ENCODE data around the gene AS3MT. TPM values are rescaled to one million over a fixed set of nuclear protein-coding genes. Genes with fewer than 3 reads are reported as not detected.

The AS3MT gene
- total RNA-seq, 3 donors from 2014 or later = 3.7 to 5.6 (median 5.2) TPM

DNA sequence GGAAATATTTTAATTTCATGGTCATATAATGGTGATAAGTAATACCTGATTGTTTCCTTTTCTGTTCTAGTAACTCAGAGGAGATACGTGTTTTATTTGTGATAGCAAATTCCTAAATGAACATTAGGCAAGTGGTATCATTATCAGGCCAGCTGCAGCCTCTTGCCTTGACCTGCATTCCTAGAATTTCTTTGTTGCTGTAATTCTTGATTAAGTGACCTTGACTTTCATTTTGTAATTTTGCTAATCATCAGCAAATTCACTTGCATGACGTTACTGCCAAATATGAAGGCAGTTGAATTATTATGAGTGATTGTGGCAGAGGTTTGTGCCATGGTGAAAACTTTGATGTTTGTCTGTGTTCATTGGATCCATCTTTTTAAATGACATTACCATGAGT, 5.6 kb upstream of the AS3MT start:
- no peaks in the 10 kb centered on the region for H3K9me3 ChIP-seq
- no peak for DNase-seq (ENCODE audit: low spot score in 2 of 2)
- H3K4me1 ChIP-seq = no peaks in the 10 kb centered on the region
- intact Hi-C loops (cut with DNase I; ENCODE audit: low total_unique reads) = no loop called here
- H3K36me3 ChIP-seq = peaks cover 4% of the 10 kb centered on the region
- no peak overlapping the region for H3K4me3 ChIP-seq
- H3K27me3 ChIP-seq = no peaks in the 10 kb centered on the region
- TF ChIP-seq POLR2A (IDR thresholded peaks at IDR 0.05) = no peak
- H3K27ac ChIP-seq = no peak overlapping the region

DNA sequence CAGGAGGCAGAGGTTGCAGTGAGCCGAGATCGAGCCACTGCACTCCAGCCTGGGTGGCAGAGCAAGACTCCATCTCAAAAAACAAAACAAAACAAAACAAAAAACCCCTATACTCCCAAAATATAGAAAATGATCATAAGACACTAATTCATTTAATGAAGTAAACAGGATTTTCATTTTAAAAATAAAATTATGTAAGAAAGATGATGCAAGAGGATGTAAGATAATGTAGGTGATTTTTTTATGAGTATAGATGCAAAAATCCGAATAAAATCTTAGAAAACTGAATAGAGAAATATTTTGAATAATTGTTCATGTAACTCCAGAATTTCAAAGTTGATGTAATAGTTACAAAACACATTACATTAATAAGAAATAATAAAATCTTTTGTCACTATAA, 3.6 kb upstream of the AS3MT start:
- no peak overlapping the region for H3K27ac ChIP-seq
- no peaks in the 10 kb centered on the region for H3K9me3 ChIP-seq
- TF ChIP-seq POLR2AphosphoS5 (IDR thresholded peaks at IDR 0.05) (no peak), POLR2A (IDR thresholded peaks at IDR 0.05) (no peak)
- TF ChIP-seq, protein P1, sequence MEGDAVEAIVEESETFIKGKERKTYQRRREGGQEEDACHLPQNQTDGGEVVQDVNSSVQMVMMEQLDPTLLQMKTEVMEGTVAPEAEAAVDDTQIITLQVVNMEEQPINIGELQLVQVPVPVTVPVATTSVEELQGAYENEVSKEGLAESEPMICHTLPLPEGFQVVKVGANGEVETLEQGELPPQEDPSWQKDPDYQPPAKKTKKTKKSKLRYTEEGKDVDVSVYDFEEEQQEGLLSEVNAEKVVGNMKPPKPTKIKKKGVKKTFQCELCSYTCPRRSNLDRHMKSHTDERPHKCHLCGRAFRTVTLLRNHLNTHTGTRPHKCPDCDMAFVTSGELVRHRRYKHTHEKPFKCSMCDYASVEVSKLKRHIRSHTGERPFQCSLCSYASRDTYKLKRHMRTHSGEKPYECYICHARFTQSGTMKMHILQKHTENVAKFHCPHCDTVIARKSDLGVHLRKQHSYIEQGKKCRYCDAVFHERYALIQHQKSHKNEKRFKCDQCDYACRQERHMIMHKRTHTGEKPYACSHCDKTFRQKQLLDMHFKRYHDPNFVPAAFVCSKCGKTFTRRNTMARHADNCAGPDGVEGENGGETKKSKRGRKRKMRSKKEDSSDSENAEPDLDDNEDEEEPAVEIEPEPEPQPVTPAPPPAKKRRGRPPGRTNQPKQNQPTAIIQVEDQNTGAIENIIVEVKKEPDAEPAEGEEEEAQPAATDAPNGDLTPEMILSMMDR (IDR thresholded peaks at IDR 0.05) = no peak

DNA sequence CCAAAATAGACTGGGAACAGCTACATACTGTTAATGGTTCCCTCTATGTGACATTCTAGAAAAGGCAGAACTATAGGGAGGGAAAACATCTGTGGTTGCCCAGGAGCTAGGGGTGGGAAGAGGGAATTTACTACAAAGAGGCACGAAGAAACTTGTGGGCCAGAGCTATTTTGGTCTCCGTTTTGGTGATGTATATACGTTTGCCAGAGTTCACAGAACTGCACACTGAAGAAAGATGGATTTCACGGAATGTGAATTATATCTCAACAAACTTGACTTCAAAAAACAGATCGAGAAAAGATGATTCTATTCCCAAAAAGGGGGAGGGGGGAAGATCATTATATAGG, 386 bp upstream of the AS3MT start:
- intact Hi-C loops (cut with DNase I; ENCODE audit: low total_unique reads) = no loop called here
- Histone ChIP-seq H3K36me3 (no peaks in the 10 kb centered on the region), H3K27me3 (no peaks in the 10 kb centered on the region), H3K9me3 (no peaks in the 10 kb centered on the region), H3K27ac (peak overlapping the region in 1 of 2 donors; percentile 65), H3K4me3 (peak overlapping the region; percentile 46 to 74 (median 63)), H3K4me1 (no peaks in the 10 kb centered on the region)
- DNase-seq (ENCODE audit: low spot score in 2 of 2) = no peak
- TF ChIP-seq, protein P1 (IDR thresholded peaks at IDR 0.05) = no peak
- TF ChIP-seq POLR2AphosphoS5 (IDR thresholded peaks at IDR 0.05) (no peak), POLR2A (IDR thresholded peaks at IDR 0.05) (no peak)

More for the DNA sequence above, 3.6 kb upstream of the AS3MT start:
- H3K27me3 ChIP-seq = no peaks in the 10 kb centered on the region
- H3K36me3 ChIP-seq = peaks cover 4% of the 10 kb centered on the region
- no peak for DNase-seq (ENCODE audit: low spot score in 2 of 2)
- intact Hi-C loops (cut with DNase I; ENCODE audit: low total_unique reads) = no loop called here
- H3K4me3 ChIP-seq = no peak overlapping the region
- H3K4me1 ChIP-seq = no peaks in the 10 kb centered on the region

DNA sequence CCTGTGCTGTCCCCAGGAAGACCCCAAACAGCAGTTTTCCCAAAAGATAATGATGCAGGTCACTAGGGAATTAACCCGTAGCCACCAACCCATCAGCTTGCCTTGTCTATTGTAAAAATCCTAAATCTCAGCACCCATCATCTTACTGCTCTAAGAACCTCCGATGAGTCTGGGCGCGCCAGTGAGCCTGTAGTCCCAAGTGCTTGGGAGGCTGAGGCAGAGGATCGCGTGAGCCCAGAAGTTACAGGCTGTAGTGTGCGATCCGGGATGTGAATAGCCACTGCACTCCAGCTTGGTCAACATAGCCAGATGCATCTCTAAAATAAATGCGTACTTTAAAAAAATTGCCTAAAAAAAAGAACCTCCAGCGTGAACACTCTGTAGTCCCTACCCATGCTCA, 951 bp downstream of the AS3MT start:
- Histone ChIP-seq H3K4me3 (peak overlapping the region; percentile 46 to 74 (median 63)), H3K36me3 (no peaks in the 10 kb centered on the region), H3K4me1 (no peaks in the 10 kb centered on the region), H3K9me3 (no peaks in the 10 kb centered on the region), H3K27ac (no peak overlapping the region), H3K27me3 (no peaks in the 10 kb centered on the region)
- intact Hi-C loops (cut with DNase I; ENCODE audit: low total_unique reads) = no loop called here
- TF ChIP-seq POLR2A (IDR thresholded peaks at IDR 0.05) = no peak
- no peak for DNase-seq (ENCODE audit: low spot score in 2 of 2)

DNA sequence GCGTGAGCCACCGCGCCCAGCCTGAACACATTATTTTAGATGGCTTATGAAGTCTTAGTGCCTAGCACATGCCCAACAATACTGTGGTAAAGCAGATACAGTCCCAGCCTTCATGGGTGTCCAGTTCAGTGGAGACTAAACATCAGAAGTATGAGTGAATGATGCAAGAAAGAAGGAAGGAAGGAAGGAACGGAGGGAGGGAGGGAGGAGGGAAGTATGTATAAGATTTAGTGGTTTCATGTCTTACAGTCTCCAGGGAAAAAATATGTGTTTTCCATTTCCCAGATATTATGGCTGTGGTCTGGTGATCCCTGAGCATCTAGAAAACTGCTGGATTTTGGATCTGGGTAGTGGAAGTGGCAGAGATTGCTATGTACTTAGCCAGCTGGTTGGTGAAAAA, 2.9 kb downstream of the AS3MT start:
- Histone ChIP-seq H3K27ac (no peak overlapping the region), H3K27me3 (no peaks in the 10 kb centered on the region), H3K4me3 (no peak overlapping the region), H3K9me3 (no peaks in the 10 kb centered on the region), H3K4me1 (no peaks in the 10 kb centered on the region), H3K36me3 (no peaks in the 10 kb centered on the region)
- intact Hi-C loops (cut with DNase I; ENCODE audit: low total_unique reads) = no loop called here
- no peak for DNase-seq (ENCODE audit: low spot score in 2 of 2)
- TF ChIP-seq POLR2A (IDR thresholded peaks at IDR 0.05) (no peak), POLR2AphosphoS5 (IDR thresholded peaks at IDR 0.05) (no peak)
- TF ChIP-seq, protein P1 (IDR thresholded peaks at IDR 0.05) = no peak

DNA sequence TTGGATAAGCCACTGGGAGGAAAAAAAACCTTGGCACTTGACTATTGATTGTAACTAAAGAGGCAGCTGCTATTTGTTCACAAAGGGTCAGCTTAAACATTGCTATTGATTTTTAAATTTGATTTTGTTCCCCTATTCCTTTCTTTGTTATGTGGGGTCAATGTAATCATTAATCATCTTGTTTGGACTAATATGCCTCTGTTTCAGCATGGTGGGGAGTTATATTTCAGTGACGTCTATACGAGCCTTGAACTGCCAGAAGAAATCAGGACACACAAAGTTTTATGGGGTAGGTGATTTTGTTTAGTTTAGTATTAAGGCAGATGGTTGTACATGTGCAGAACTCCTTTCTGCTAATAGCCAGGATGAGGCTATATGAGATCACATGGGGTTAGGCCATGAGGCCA, 7.5 kb downstream of the AS3MT start:
- Histone ChIP-seq H3K27ac (no peak overlapping the region), H3K4me3 (no peak overlapping the region), H3K4me1 (no peaks in the 10 kb centered on the region), H3K9me3 (no peaks in the 10 kb centered on the region), H3K36me3 (no peaks in the 10 kb centered on the region), H3K27me3 (no peaks in the 10 kb centered on the region)
- intact Hi-C loops (cut with DNase I; ENCODE audit: low total_unique reads) = no loop called here
- TF ChIP-seq, protein P1 (IDR thresholded peaks at IDR 0.05) = no peak
- TF ChIP-seq POLR2AphosphoS5 (IDR thresholded peaks at IDR 0.05) (no peak), POLR2A (IDR thresholded peaks at IDR 0.05) (no peak)
- DNase-seq (ENCODE audit: low spot score in 2 of 2) = no peak

All from breast epithelium (tissue), 4 donors.